OCI-LY1 (cell line): ENCODE results near the gene DELE1.

ENCODE experiments used
- H2AFZ ChIP-seq: fragments of 200-600 bp; sonication (generic), shearing (Covaris generic); 2 replicates; pipeline ENCODE4 v1.6.0; 2014; ENCODE audit warnings: antibody characterized with exemption, mild to moderate bottlenecking, low read length
- H3F3A ChIP-seq: fragments of 200-600 bp; sonication (generic), shearing (Covaris generic); 2 replicates; pipeline ENCODE4 v1.6.0; 2014; ENCODE audit warnings: mild to moderate bottlenecking, antibody characterized with exemption, low read length, moderate library complexity; ENCODE audit not compliant: insufficient read depth
- H3K27ac ChIP-seq: fragments of 200-600 bp; sonication (generic); 2 replicates; pipeline ENCODE4 v1.5.1; 2014; ENCODE audit warnings: low read length, mixed run types, mild to moderate bottlenecking, low read depth; ENCODE audit not compliant: poor library complexity, severe bottlenecking
- H3K27me3 ChIP-seq: fragments of 200-600 bp; sonication (generic); 2 replicates; pipeline ENCODE4 v1.6.0; 2014; ENCODE audit warnings: antibody characterized with exemption, mild to moderate bottlenecking, low read length, moderate library complexity; ENCODE audit not compliant: insufficient read depth
- H3K36me3 ChIP-seq: fragments of 200-600 bp; sonication (generic); 2 replicates; pipeline ENCODE4 v1.6.1; 2014; ENCODE audit warnings: mild to moderate bottlenecking, antibody characterized with exemption, low read length, moderate library complexity, mixed read lengths; ENCODE audit not compliant: insufficient read depth
- H3K4me1 ChIP-seq: fragments of 200-600 bp; sonication (generic); 2 replicates; pipeline ENCODE4 v1.5.1; 2014; ENCODE audit warnings: mild to moderate bottlenecking, low read length, moderate library complexity; ENCODE audit not compliant: insufficient read depth, severe bottlenecking
- H3K4me2 ChIP-seq: fragments of 200-600 bp; sonication (generic), shearing (Covaris generic); 2 replicates; pipeline ENCODE4 v1.6.1; 2014; ENCODE audit warnings: low read length
- H3K4me3 ChIP-seq: fragments of 200-600 bp; sonication (generic); 2 replicates; pipeline ENCODE4 v1.5.1; 2014; ENCODE audit warnings: low read length, low read depth, mild to moderate bottlenecking, mixed read lengths; ENCODE audit not compliant: poor library complexity, severe bottlenecking
- H3K79me2 ChIP-seq: fragments of 200-600 bp; shearing (Covaris generic); 2 replicates; pipeline ENCODE4 v1.6.1; 2016; ENCODE audit warnings: mixed run types, low read length, mixed read lengths; ENCODE audit not compliant: insufficient read depth
- H3K9ac ChIP-seq: fragments of 200-600 bp; sonication (generic), shearing (Covaris generic); 2 replicates; pipeline ENCODE4 v1.6.1; 2014; ENCODE audit warnings: mild to moderate bottlenecking, low read length, mixed read lengths
- H3K9me2 ChIP-seq: fragments of 200-600 bp; sonication (generic), shearing (Covaris generic); 2 replicates; pipeline ENCODE4 v1.6.1; 2014; ENCODE audit warnings: low read depth, mild to moderate bottlenecking, low read length, mixed read lengths
- H3K9me3 ChIP-seq: fragments of 200-600 bp; shearing (Covaris generic); 2 replicates; pipeline ENCODE4 v1.6.1; 2014; ENCODE audit warnings: low read length, mixed read lengths
- H4K20me1 ChIP-seq: fragments of 200-600 bp; sonication (generic), shearing (Covaris generic); 2 replicates; pipeline ENCODE4 v1.6.0; 2016; ENCODE audit warnings: mild to moderate bottlenecking, low read length; ENCODE audit not compliant: insufficient read depth
- CTCF ChIP-seq: fragments of 200-600 bp; sonication (generic), shearing (Covaris generic); IDR thresholded peaks from 2 replicates; pipeline ENCODE4 v1.5.1; 2017; ENCODE audit warnings: mild to moderate bottlenecking, antibody characterized with exemption, low read length, moderate library complexity, mixed read lengths
- EZH2 ChIP-seq: fragments of 200-600 bp; sonication (generic), shearing (Covaris generic); IDR thresholded peaks from 2 replicates; pipeline ENCODE4 v1.8.0; 2017; ENCODE audit warnings: borderline replicate concordance, mixed run types, mild to moderate bottlenecking, antibody characterized with exemption, low read length, moderate library complexity, mixed read lengths

Gene DELE1

DNA sequence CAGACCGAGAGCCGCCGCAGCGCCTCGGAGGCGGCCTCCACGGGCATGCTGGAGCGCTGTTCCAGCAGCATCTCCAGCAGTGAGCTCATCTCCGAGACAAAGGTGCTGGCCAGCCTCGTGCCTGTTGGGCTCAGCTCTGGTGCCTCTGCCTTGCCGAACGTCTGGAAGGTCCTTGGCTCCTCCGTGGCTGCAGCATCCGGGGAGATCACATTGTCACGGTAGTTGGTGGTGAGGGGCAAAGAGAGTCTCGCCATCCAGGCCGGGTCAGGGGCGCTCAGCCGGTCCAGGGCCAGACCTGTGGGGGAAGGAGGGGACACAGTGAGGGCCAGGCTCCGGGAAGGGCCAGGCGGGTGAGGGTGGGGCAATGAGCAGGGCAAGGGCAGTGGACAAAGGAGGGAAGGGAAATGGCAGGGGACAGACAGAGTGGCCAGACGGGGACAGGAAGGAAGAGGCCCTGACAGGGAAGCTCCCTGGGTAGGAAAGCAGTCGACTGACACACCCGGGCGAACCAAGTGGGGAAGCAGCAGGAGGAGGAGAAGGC lies 21.9 kb downstream of the DELE1 start:
- Histone ChIP-seq H2AFZ (no peak overlapping the region), H3K9ac (no peak overlapping the region), H3F3A (no peaks in the 10 kb centered on the region), H3K9me2 (no peaks in the 10 kb centered on the region), H3K27me3 (no peaks in the 10 kb centered on the region), H3K79me2 (no peaks in the 10 kb centered on the region), H3K4me1 (no peaks in the 10 kb centered on the region), H3K4me2 (no peak overlapping the region), H3K27ac (no peak overlapping the region), H4K20me1 (no peaks in the 10 kb centered on the region), H3K4me3 (no peak overlapping the region), H3K9me3 (no peaks in the 10 kb centered on the region), H3K36me3 (no peaks in the 10 kb centered on the region)
- TF ChIP-seq CTCF = no peak
- TF ChIP-seq EZH2 = no peak

- Histone ChIP-seq H3K27me3 (no peaks in the 10 kb centered on the region), H3K4me2 (no peak overlapping the region), H3K4me3 (no peak overlapping the region), H3K9ac (no peak overlapping the region), H3K4me1 (no peaks in the 10 kb centered on the region), H3K27ac (no peak overlapping the region), H4K20me1 (no peaks in the 10 kb centered on the region), H3K36me3 (no peaks in the 10 kb centered on the region), H3K79me2 (no peaks in the 10 kb centered on the region), H3K9me2 (no peaks in the 10 kb centered on the region), H3F3A (no peaks in the 10 kb centered on the region), H2AFZ (no peak overlapping the region), H3K9me3 (no peaks in the 10 kb centered on the region)
- TF ChIP-seq CTCF = no peak
- TF ChIP-seq EZH2 = no peak
Measured at GRCh38 chr5:141947316-141947715, 23.6 kb downstream of the DELE1 start.

- no peaks in the 10 kb centered on the region for H3K4me1 ChIP-seq
- no peaks in the 10 kb centered on the region for H4K20me1 ChIP-seq
- H2AFZ ChIP-seq = no peak overlapping the region
- H3K9me3 ChIP-seq = no peaks in the 10 kb centered on the region
- H3F3A ChIP-seq = no peaks in the 10 kb centered on the region
- H3K4me3 ChIP-seq = no peak overlapping the region
- no peak overlapping the region for H3K27ac ChIP-seq
- H3K9me2 ChIP-seq = no peaks in the 10 kb centered on the region
- no peaks in the 10 kb centered on the region for H3K27me3 ChIP-seq
- H3K79me2 ChIP-seq = no peaks in the 10 kb centered on the region
- H3K36me3 ChIP-seq = no peaks in the 10 kb centered on the region
- TF ChIP-seq EZH2 (no peak), CTCF (no peak)
- H3K4me2 ChIP-seq = no peak overlapping the region
- H3K9ac ChIP-seq = no peak overlapping the region
Measured at GRCh38 chr5:141948812-141949211, 25.1 kb downstream of the DELE1 start.
